Right atrium auricular region (tissue), 2 donors: ENCODE data around the gene TSPYL1. TPM values are rescaled to one million over a fixed set of nuclear protein-coding genes. Genes with fewer than 3 reads are reported as not detected.
A peak's percentile ranks its signal among the peaks of the same experiment; 100 is the strongest.

Experiments used
- DNase-seq: peaks from one replicate; pipeline ENCODE4 v3.0.0-alpha.2; 2019; ENCODE audit warnings: low spot score
- H3K27ac ChIP-seq, 2 donors: fragments of 200-600 bp; sonication (generic); 1 replicate in 1 of 2; 2 replicates in 1 of 2; pipeline ENCODE4 v1.5.1; 2016 to 2019
- H3K27me3 ChIP-seq, 2 donors: fragments of 200-600 bp; sonication (generic); one replicate each; pipeline versions ENCODE4 v1.5.1 to v1.6.0; 2017 to 2019
- H3K36me3 ChIP-seq: fragments of 200-600 bp; sonication (generic); one replicate; pipeline ENCODE4 v1.5.1; 2016
- H3K4me1 ChIP-seq, 2 donors: fragments of 200-600 bp; sonication (generic); one replicate each; pipeline versions ENCODE4 v1.5.1 to v1.6.0; 2017 to 2019
- H3K4me3 ChIP-seq, 2 donors: fragments of 200-600 bp; sonication (generic); 1 replicate in 1 of 2; 2 replicates in 1 of 2; pipeline ENCODE4 v1.5.1; 2017 to 2019; ENCODE audit warnings: mild to moderate bottlenecking in 1 of 2, moderate library complexity in 1 of 2
- H3K9me3 ChIP-seq, 2 donors: fragments of 200-600 bp; sonication (generic); one replicate each; pipeline ENCODE4 v1.5.1; 2019
- CTCF ChIP-seq, 2 donors: fragments of 200-600 bp; sonication (generic); IDR thresholded peaks; one replicate each; pipeline ENCODE4 v1.5.1; 2019; ENCODE audit warnings: antibody characterized with exemption in 2 of 2
- total RNA-seq, 2 donors: library from RNA; depleted of rRNA; stranded (reverse); fragments of >200 nt; gene quantifications; one replicate each; pipeline ENCODE4 v1.1.0, GENCODE V29; 2016

Gene TSPYL1
- total RNA-seq, 2 donors from 2014 or later: 79.3 to 87.5 TPM

GRCh38 chr6:116277124-116277523 lies 2.6 kb downstream of the TSPYL1 start:
- no peak for TF ChIP-seq CTCF (IDR thresholded peaks at IDR 0.05)
- Histone ChIP-seq H3K27ac (peak overlapping the region; percentile 98 to 100), H3K4me1 (peaks cover 0 to 61% of the 10 kb centered on the region in 2 donors), H3K27me3 (no peaks in the 10 kb centered on the region), H3K4me3 (peak overlapping the region; percentile 70 to 91), H3K9me3 (no peaks in the 10 kb centered on the region), H3K36me3 (peaks cover 8% of the 10 kb centered on the region)
- no peak for DNase-seq

- DNase-seq: no peak
- H3K27ac ChIP-seq: no peak overlapping the region
- H3K36me3 ChIP-seq: peaks cover 8% of the 10 kb centered on the region
- no peaks in the 10 kb centered on the region for H3K27me3 ChIP-seq
- no peak for TF ChIP-seq CTCF (IDR thresholded peaks at IDR 0.05)
- peaks cover 0 to 23% of the 10 kb centered on the region in 2 donors for H3K4me1 ChIP-seq
- no peaks in the 10 kb centered on the region for H3K9me3 ChIP-seq
- no peak overlapping the region for H3K4me3 ChIP-seq
Observed at GRCh38 chr6:116271149-116271708, 8.5 kb downstream of the TSPYL1 start.

GRCh38 chr6:116268589-116269293 lies 11.0 kb downstream of the TSPYL1 start:
- peaks cover under 1% of the 10 kb centered on the region for H3K36me3 ChIP-seq
- peaks cover 0 to 2% of the 10 kb centered on the region in 2 donors for H3K9me3 ChIP-seq
- TF ChIP-seq CTCF (IDR thresholded peaks at IDR 0.05): peak; percentile 66 to 81
- no peak overlapping the region for H3K27ac ChIP-seq
- no peaks in the 10 kb centered on the region for H3K27me3 ChIP-seq
- DNase-seq: no peak
- no peaks in the 10 kb centered on the region for H3K4me1 ChIP-seq
- no peak overlapping the region for H3K4me3 ChIP-seq

GRCh38 chr6:116267836-116268588 lies 11.7 kb downstream of the TSPYL1 start:
- Histone ChIP-seq H3K9me3 (peaks cover 0 to 7% of the 10 kb centered on the region in 2 donors), H3K4me1 (no peaks in the 10 kb centered on the region), H3K27me3 (no peaks in the 10 kb centered on the region), H3K4me3 (no peak overlapping the region), H3K27ac (no peak overlapping the region), H3K36me3 (no peaks in the 10 kb centered on the region)
- no peak for DNase-seq
- no peak for TF ChIP-seq CTCF (IDR thresholded peaks at IDR 0.05)

GRCh38 chr6:116266803-116267202 lies 12.9 kb downstream of the TSPYL1 start:
- no peak for TF ChIP-seq CTCF (IDR thresholded peaks at IDR 0.05)
- Histone ChIP-seq H3K36me3 (no peaks in the 10 kb centered on the region), H3K4me1 (no peaks in the 10 kb centered on the region), H3K27me3 (no peaks in the 10 kb centered on the region), H3K9me3 (peaks cover 0 to 10% of the 10 kb centered on the region in 2 donors), H3K4me3 (no peak overlapping the region), H3K27ac (no peak overlapping the region)
- DNase-seq: no peak
